GM12801 (cell line): ENCODE results near the gene GPI.
A peak's percentile ranks its signal among the peaks of the same experiment; 100 is the strongest.

Experiments
- TF ChIP-seq, protein P1 (sequence below): IDR thresholded peaks from one replicate; pipeline ENCODE4 v1.5.1; 2011; ENCODE audit warnings: control low read depth; ENCODE audit not compliant: insufficient read length; ENCODE audit errors: extremely low read depth

GPI gene

DNA sequence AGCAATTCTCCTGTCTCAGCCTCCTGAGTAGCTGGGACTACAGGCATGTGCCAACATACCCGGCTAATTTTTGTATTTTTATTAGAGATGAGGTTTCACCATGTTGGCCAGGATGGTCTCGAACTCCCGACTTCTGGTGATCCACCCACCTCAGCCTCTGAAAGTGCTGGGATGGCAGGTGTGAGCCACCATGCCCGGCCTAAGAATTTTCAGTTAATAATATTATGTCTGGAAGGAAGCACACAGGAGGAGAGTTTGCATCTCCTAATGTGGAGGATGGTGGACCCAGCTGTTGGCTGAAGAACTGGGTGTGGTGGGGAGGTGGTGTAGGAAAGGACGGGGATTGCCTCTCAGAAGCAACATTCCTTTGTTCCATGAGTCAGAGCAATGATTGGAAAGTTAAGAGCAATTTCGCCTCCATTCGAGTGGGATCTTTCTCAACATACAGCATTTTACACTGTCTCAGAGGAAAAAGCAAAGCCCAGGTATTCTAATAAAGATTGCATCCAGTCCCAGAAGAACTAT is 51.1 kb downstream of the GPI start:
- TF ChIP-seq, protein P1, sequence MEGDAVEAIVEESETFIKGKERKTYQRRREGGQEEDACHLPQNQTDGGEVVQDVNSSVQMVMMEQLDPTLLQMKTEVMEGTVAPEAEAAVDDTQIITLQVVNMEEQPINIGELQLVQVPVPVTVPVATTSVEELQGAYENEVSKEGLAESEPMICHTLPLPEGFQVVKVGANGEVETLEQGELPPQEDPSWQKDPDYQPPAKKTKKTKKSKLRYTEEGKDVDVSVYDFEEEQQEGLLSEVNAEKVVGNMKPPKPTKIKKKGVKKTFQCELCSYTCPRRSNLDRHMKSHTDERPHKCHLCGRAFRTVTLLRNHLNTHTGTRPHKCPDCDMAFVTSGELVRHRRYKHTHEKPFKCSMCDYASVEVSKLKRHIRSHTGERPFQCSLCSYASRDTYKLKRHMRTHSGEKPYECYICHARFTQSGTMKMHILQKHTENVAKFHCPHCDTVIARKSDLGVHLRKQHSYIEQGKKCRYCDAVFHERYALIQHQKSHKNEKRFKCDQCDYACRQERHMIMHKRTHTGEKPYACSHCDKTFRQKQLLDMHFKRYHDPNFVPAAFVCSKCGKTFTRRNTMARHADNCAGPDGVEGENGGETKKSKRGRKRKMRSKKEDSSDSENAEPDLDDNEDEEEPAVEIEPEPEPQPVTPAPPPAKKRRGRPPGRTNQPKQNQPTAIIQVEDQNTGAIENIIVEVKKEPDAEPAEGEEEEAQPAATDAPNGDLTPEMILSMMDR = no peak

- TF ChIP-seq, protein P1 = no peak
These were observed 53.3 kb downstream of the GPI start for GRCh38 chr19:34418300-34418699.

GRCh38 chr19:34426096-34426661 is 61.2 kb downstream of the GPI start:
- TF ChIP-seq, protein P1 = no peak

DNA sequence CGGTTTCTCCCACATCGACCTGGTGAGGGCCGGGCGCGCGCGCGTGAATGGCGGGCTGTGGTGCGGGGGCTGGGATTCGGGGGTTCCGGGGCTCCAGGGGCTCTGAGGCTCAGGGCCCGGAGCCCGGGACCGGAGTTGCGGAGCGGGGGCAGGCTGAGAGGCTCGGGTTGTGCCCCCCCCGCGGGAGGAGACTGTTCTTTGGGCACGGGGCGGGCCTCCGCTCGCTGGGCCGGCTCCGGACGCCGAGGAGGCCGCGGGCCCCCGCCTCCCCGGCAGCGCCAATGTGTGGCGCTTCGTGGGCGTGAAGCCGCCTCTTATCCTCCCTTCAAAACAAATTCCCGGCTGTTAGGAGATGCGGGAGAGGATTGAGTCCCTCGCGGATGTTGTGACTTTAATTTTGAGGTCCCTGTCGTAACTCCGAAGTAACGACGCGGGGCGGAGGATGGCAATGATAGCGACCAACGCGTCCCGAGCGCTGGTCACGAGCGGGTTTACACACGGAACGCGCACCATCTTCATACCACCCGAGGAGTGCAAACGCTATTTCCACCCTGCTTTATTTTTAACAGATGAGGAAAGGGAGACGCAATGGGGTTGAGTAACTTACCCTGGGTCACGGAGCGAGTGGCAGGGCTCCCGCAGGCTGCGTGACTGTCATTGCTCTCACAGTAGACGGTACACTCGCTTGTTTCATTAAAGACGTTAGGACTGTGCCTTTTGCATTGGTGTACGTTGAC is 63.7 kb downstream of the GPI start:
- TF ChIP-seq, protein P1 = no peak

DNA sequence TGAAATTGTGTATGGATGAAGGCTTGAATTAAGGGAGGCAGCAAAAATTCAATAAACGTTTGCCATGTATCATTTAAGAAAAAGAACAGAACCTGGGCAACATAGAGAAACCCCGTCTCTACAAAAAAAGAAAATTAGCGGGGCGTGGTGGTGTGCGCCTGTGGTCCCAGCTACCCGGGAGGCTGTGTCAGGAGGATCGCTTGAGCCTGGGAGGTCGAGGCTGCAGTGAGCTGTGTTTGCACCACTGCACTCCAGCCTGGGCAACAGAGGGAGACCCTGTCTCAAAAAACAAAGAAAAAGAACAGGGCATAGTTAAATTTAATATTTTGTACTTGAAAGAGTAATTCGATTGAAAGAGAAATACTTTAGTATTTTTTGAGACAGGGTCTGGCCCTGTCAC is 64.6 kb downstream of the GPI start:
- TF ChIP-seq, protein P1 = no peak

GRCh38 chr19:34430738-34431625 is 66.0 kb downstream of the GPI start:
- TF ChIP-seq, protein P1 = peak; percentile 45

- TF ChIP-seq, protein P1 = no peak
These were observed 66.8 kb downstream of the GPI start for GRCh38 chr19:34431681-34432402.
